ENCODE measurements around the gene EP400. TPM values are rescaled to one million over a fixed set of nuclear protein-coding genes. Genes with fewer than 3 reads are reported as not detected.
"Not testable (repeated sequence)": the region's sequence is repeated elsewhere in the genome, so short reads cannot be mapped to it uniquely, and the experiment has no call there.

EP400 gene
- total RNA-seq, 1 donor from 2014 or later, result 85.8 TPM

- no peak for TF ChIP-seq CTCF (IDR thresholded peaks at IDR 0.05; ENCODE audit: partially characterized antibody, unreplicated experiment)
- no peak overlapping the region for H3K4me3 Mint-ChIP-seq (ENCODE audit: unreplicated experiment)
- no peaks in the 10 kb centered on the region for H3K4me1 Mint-ChIP-seq (ENCODE audit: low read depth, unreplicated experiment)
- H3K36me3 Mint-ChIP-seq (ENCODE audit: unreplicated experiment), result peaks cover 7% of the 10 kb centered on the region
- peaks cover 2% of the 10 kb centered on the region for H3K9me3 Mint-ChIP-seq (ENCODE audit: unreplicated experiment)
- H3K27ac Mint-ChIP-seq (ENCODE audit: unreplicated experiment), result no peak overlapping the region
- no peaks in the 10 kb centered on the region for H3K27me3 Mint-ChIP-seq (ENCODE audit: unreplicated experiment)
- no peak for DNase-seq
Measured at GRCh38 chr12:132076711-132077110, 127.0 kb downstream of the EP400 start.

GRCh38 chr12:132077322-132078100 is 127.8 kb downstream of the EP400 start:
- no peaks in the 10 kb centered on the region for H3K27me3 Mint-ChIP-seq (ENCODE audit: unreplicated experiment)
- DNase-seq, result no peak
- H3K4me1 Mint-ChIP-seq (ENCODE audit: low read depth, unreplicated experiment), result no peaks in the 10 kb centered on the region
- H3K27ac Mint-ChIP-seq (ENCODE audit: unreplicated experiment), result no peak overlapping the region
- no peak overlapping the region for H3K4me3 Mint-ChIP-seq (ENCODE audit: unreplicated experiment)
- peaks cover 2% of the 10 kb centered on the region for H3K9me3 Mint-ChIP-seq (ENCODE audit: unreplicated experiment)
- TF ChIP-seq CTCF (IDR thresholded peaks at IDR 0.05; ENCODE audit: partially characterized antibody, unreplicated experiment), result no peak
- peaks cover 7% of the 10 kb centered on the region for H3K36me3 Mint-ChIP-seq (ENCODE audit: unreplicated experiment)

- H3K4me3 Mint-ChIP-seq (ENCODE audit: unreplicated experiment), result no peak overlapping the region
- no peak for DNase-seq
- no peaks in the 10 kb centered on the region for H3K27me3 Mint-ChIP-seq (ENCODE audit: unreplicated experiment)
- H3K36me3 Mint-ChIP-seq (ENCODE audit: unreplicated experiment), result peaks cover 7% of the 10 kb centered on the region
- TF ChIP-seq CTCF (IDR thresholded peaks at IDR 0.05; ENCODE audit: partially characterized antibody, unreplicated experiment), result no peak
- H3K9me3 Mint-ChIP-seq (ENCODE audit: unreplicated experiment), result peaks cover 2% of the 10 kb centered on the region
- H3K27ac Mint-ChIP-seq (ENCODE audit: unreplicated experiment), result no peak overlapping the region
- no peaks in the 10 kb centered on the region for H3K4me1 Mint-ChIP-seq (ENCODE audit: low read depth, unreplicated experiment)
Measured at GRCh38 chr12:132078190-132078589, 128.4 kb downstream of the EP400 start.

- no peak for DNase-seq
- H3K27me3 Mint-ChIP-seq (ENCODE audit: unreplicated experiment), result peaks cover 2% of the 10 kb centered on the region
- H3K36me3 Mint-ChIP-seq (ENCODE audit: unreplicated experiment), result peaks cover 5% of the 10 kb centered on the region
- H3K4me3 Mint-ChIP-seq (ENCODE audit: unreplicated experiment), result no peak overlapping the region
- H3K27ac Mint-ChIP-seq (ENCODE audit: unreplicated experiment), result peak overlapping the region; percentile 18
- TF ChIP-seq CTCF (IDR thresholded peaks at IDR 0.05; ENCODE audit: partially characterized antibody, unreplicated experiment), result no peak
- H3K9me3 Mint-ChIP-seq (ENCODE audit: unreplicated experiment), result peaks cover 2% of the 10 kb centered on the region
- H3K4me1 Mint-ChIP-seq (ENCODE audit: low read depth, unreplicated experiment), result peaks cover 5% of the 10 kb centered on the region
Measured at GRCh38 chr12:132079200-132079599, 129.5 kb downstream of the EP400 start.

- no peak for TF ChIP-seq CTCF (IDR thresholded peaks at IDR 0.05; ENCODE audit: partially characterized antibody, unreplicated experiment)
- Mint-ChIP-seq H3K27me3 (ENCODE audit: unreplicated experiment) (peaks cover 2% of the 10 kb centered on the region), H3K27ac (ENCODE audit: unreplicated experiment) (no peak overlapping the region), H3K36me3 (ENCODE audit: unreplicated experiment) (peaks cover under 1% of the 10 kb centered on the region), H3K4me3 (ENCODE audit: unreplicated experiment) (no peak overlapping the region), H3K9me3 (ENCODE audit: unreplicated experiment) (no peaks in the 10 kb centered on the region), H3K4me1 (ENCODE audit: low read depth, unreplicated experiment) (peaks cover 5% of the 10 kb centered on the region)
- no peak for DNase-seq
Measured at GRCh38 chr12:132079695-132080094, 130.0 kb downstream of the EP400 start.

GRCh38 chr12:132080515-132080914 is 130.8 kb downstream of the EP400 start:
- H3K27ac Mint-ChIP-seq (ENCODE audit: unreplicated experiment); H3K4me1 Mint-ChIP-seq (ENCODE audit: low read depth, unreplicated experiment); H3K9me3 Mint-ChIP-seq (ENCODE audit: unreplicated experiment); H3K27me3 Mint-ChIP-seq (ENCODE audit: unreplicated experiment); H3K4me3 Mint-ChIP-seq (ENCODE audit: unreplicated experiment); H3K36me3 Mint-ChIP-seq (ENCODE audit: unreplicated experiment); DNase-seq: not testable (repeated sequence)
